HepG2 (cell line): ENCODE data around the gene OSBPL2. TPM values are rescaled to one million over a fixed set of nuclear protein-coding genes. Genes with fewer than 3 reads are reported as not detected.

Experiments
- FOXC1 ChIP-seq: sonication (generic); formaldehyde crosslinking; IDR thresholded peaks from 2 replicates; pipeline ENCODE4 v1.8.0; 2022; ENCODE audit warnings: mild to moderate bottlenecking, missing genetic modification reagents, borderline replicate concordance
- GLI4 ChIP-seq: sonication (generic); formaldehyde crosslinking; IDR thresholded peaks from 2 replicates; pipeline ENCODE4 v1.5.1; 2020; ENCODE audit warnings: missing genetic modification reagents, mild to moderate bottlenecking, moderate library complexity, borderline replicate concordance
- JUN ChIP-seq: sonication (generic); formaldehyde crosslinking; IDR thresholded peaks from 2 replicates; pipeline ENCODE4 v1.4.0; 2020; ENCODE audit warnings: mild to moderate bottlenecking, missing genetic modification reagents
- MAF1 ChIP-seq: sonication (generic); formaldehyde crosslinking; IDR thresholded peaks from 2 replicates; pipeline ENCODE4 v1.5.0; 2020; ENCODE audit warnings: missing genetic modification reagents, borderline replicate concordance
- NFIC ChIP-seq: IDR thresholded peaks from 2 replicates; pipeline ENCODE4 v1.6.1; 2012; ENCODE audit warnings: mild to moderate bottlenecking, low read length, inconsistent platforms
- RARA ChIP-seq: IDR thresholded peaks from 2 replicates; pipeline ENCODE4 v1.6.1; 2016; ENCODE audit warnings: missing genetic modification reagents, missing compliant biosample characterization
- SNAI1 ChIP-seq: sonication (generic); formaldehyde crosslinking; IDR thresholded peaks from 2 replicates; pipeline ENCODE4 v1.5.0; 2020; ENCODE audit warnings: mild to moderate bottlenecking, missing genetic modification reagents, borderline replicate concordance
- TGIF2 ChIP-seq: IDR thresholded peaks from 2 replicates; pipeline ENCODE4 v1.6.1; 2016; ENCODE audit warnings: control low read depth, missing compliant biosample characterization
- ZNF17 ChIP-seq: sonication (generic); formaldehyde crosslinking; IDR thresholded peaks from 2 replicates; pipeline ENCODE4 v1.5.0; 2020; ENCODE audit warnings: mild to moderate bottlenecking, missing genetic modification reagents
- ZNF543 ChIP-seq: sonication (generic); formaldehyde crosslinking; IDR thresholded peaks from 2 replicates; pipeline ENCODE4 v1.4.0; 2020; ENCODE audit warnings: mild to moderate bottlenecking, missing genetic modification reagents
- ZNF879 ChIP-seq: sonication (generic); formaldehyde crosslinking; IDR thresholded peaks from 2 replicates; pipeline ENCODE4 v1.8.1; 2023; ENCODE audit warnings: missing genetic modification reagents
- polyA plus RNA-seq, 8 experiments: library from polyadenylated mRNA; depleted of rRNA in 3 of 8; stranded (reverse) in 7 of 8; unstranded in 1 of 8; fragments of >200 nt; fragmentation: Illumina TruSeq in 4 of 8; extraction: Trizol in 4 of 8; gene quantifications; 2 replicates each; pipeline versions ENCODE4 v1.2.1 to v1.2.3, GENCODE V29; 2011 to 2016; ENCODE audit warnings: low read depth in 4 of 8, missing spikeins in 1 of 8, mixed read lengths in 1 of 8; ENCODE audit not compliant: insufficient read depth in 1 of 8
- total RNA-seq, 5 experiments: library from RNA; depleted of rRNA; stranded (reverse); fragments of >200 nt; fragmentation: Illumina TruSeq; extraction: Trizol; gene quantifications; 2 replicates each; pipeline ENCODE4 v1.2.3, GENCODE V29; 2016; ENCODE audit warnings: low read depth in 1 of 5
- TF ChIP-seq, protein P1 (sequence below): sonication (generic); formaldehyde crosslinking; IDR thresholded peaks from 2 replicates; pipeline ENCODE4 v1.8.0; 2022; ENCODE audit warnings: missing genetic modification reagents, mild to moderate bottlenecking, moderate library complexity, borderline replicate concordance
- TF ChIP-seq, protein P2 (sequence below): sonication (generic); formaldehyde crosslinking; IDR thresholded peaks from 2 replicates; pipeline ENCODE4 v1.4.0; 2020; ENCODE audit warnings: mild to moderate bottlenecking, missing genetic modification reagents
- TF ChIP-seq, protein P3 (sequence below): sonication (generic); formaldehyde crosslinking; IDR thresholded peaks from 2 replicates; pipeline ENCODE4 v1.8.1; 2022; ENCODE audit warnings: mild to moderate bottlenecking, missing genetic modification reagents
- TF ChIP-seq, protein P4 (sequence below): sonication (generic); formaldehyde crosslinking; IDR thresholded peaks from 2 replicates; pipeline ENCODE4 v1.5.1; 2020; ENCODE audit warnings: mild to moderate bottlenecking, missing genetic modification reagents, borderline replicate concordance
- TF ChIP-seq, protein P5 (sequence below): IDR thresholded peaks from 2 replicates; pipeline ENCODE4 v1.6.1; 2016; ENCODE audit warnings: control low read depth

Gene OSBPL2
- total and polyA plus RNA-seq, 2 of the 13 experiments (the other 11 are each of a cell fraction or from before 2014, with no cell fraction given), result 18.5 to 37.4 TPM

DNA sequence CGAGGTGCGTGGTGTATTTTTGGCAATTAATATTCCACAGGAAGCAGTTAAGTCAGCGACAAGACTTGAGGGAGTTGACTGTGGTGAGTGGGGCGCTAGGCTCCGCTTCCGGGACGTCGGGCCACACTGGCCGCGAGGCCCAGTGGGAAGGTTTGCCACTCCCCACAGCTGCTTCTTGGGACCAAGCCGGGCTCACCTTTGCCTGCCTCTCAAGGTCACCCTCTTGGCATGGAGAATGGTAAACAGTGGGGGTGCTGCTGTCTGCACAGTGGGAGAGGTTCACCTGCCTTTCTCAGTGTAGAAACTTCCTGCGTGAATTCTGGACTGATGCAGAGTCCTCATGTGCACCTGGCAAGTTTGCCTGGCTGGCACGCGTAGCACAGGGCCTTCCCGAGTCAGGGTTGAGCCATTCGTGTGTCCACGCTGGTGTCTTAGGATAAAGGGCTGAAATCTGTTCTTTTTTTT lies 6.4 kb downstream of the OSBPL2 start (continued):
- TF ChIP-seq ZNF17, result no peak
- TF ChIP-seq, protein P1, sequence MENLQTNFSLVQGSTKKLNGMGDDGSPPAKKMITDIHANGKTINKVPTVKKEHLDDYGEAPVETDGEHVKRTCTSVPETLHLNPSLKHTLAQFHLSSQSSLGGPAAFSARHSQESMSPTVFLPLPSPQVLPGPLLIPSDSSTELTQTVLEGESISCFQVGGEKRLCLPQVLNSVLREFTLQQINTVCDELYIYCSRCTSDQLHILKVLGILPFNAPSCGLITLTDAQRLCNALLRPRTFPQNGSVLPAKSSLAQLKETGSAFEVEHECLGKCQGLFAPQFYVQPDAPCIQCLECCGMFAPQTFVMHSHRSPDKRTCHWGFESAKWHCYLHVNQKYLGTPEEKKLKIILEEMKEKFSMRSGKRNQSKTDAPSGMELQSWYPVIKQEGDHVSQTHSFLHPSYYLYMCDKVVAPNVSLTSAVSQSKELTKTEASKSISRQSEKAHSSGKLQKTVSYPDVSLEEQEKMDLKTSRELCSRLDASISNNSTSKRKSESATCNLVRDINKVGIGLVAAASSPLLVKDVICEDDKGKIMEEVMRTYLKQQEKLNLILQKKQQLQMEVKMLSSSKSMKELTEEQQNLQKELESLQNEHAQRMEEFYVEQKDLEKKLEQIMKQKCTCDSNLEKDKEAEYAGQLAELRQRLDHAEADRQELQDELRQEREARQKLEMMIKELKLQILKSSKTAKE (CRISPR knock-in tag), result no peak
- no peak for TF ChIP-seq ZNF879 (CRISPR knock-in tag)
- TF ChIP-seq JUN (CRISPR knock-in tag), result no peak
- no peak for TF ChIP-seq NFIC
- TF ChIP-seq FOXC1 (CRISPR knock-in tag), result 0 out of 2 replicates have a peak, but pooled peaks have one; percentile 27
- TF ChIP-seq SNAI1 (CRISPR knock-in tag), result no peak
- TF ChIP-seq TGIF2 (CRISPR knock-in tag), result no peak
- TF ChIP-seq, protein P2, sequence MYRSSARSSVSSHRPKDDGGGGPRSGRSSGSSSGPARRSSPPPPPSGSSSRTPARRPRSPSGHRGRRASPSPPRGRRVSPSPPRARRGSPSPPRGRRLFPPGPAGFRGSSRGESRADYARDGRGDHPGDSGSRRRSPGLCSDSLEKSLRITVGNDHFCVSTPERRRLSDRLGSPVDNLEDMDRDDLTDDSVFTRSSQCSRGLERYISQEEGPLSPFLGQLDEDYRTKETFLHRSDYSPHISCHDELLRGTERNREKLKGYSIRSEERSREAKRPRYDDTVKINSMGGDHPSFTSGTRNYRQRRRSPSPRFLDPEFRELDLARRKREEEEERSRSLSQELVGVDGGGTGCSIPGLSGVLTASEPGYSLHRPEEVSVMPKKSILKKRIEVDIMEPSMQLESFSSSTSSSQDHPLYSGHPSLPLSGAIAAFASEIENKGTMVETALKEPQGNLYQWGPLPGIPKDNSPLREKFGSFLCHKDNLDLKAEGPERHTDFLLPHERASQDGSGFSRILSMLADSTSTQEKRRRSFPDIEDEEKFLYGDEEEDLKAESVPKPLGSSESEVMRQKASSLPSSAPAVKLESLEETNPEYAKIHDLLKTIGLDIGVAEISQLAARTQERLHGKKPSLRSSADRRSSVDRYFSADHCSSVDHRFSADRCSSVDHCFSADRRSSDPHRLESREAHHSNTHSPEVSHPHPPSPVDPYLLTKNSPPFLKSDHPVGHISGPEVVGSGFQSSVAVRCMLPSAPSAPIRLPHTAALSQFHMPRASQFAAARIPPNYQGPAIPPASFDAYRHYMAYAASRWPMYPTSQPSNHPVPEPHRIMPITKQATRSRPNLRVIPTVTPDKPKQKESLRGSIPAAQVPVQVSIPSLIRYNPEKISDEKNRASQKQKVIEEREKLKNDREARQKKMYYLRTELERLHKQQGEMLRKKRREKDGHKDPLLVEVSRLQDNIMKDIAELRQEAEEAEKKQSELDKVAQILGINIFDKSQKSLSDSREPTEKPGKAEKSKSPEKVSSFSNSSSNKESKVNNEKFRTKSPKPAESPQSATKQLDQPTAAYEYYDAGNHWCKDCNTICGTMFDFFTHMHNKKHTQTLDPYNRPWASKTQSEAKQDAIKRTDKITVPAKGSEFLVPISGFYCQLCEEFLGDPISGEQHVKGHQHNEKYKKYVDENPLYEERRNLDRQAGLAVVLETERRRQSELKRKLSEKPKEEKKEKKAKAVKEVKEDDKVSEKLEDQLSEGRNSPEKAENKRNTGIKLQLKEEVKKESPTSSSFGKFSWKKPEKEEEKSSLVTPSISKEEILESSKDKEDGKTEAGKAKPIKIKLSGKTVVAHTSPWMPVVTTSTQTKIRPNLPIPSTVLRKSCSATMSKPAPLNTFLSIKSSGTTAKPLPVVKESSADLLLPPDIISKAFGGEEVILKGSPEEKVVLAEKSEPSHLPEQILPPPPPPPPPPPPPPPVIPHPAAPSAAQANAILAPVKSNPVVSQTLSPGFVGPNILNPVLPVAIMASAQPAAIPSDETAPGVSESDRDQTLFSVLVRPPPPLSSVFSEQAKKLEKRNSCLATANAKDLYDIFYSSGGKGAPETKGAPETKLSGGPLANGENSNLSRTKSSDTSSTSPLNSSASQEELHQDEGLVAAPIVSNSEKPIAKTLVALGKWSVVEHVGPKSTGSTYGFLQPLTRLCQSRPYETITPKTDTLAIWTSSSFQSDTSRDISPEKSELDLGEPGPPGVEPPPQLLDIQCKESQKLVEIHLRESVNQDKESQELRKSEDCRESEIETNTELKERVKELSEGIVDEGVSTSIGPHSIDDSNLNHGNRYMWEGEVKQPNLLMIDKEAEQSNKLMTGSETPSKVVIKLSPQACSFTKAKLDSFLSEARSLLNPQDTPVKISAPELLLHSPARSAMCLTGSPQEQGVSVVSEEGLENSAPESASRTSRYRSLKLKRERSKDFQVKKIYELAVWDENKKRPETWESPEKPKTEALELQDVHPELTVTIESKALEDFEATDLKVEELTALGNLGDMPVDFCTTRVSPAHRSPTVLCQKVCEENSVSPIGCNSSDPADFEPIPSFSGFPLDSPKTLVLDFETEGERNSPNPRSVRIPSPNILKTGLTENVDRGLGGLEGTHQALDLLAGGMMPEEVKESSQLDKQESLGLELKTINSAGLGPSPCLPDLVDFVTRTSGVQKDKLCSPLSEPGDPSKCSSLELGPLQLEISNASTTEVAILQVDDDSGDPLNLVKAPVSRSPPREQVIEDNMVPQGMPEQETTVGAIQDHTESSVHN, result no peak
- TF ChIP-seq RARA (CRISPR knock-in tag), result peak; percentile 48
- TF ChIP-seq, protein P3, sequence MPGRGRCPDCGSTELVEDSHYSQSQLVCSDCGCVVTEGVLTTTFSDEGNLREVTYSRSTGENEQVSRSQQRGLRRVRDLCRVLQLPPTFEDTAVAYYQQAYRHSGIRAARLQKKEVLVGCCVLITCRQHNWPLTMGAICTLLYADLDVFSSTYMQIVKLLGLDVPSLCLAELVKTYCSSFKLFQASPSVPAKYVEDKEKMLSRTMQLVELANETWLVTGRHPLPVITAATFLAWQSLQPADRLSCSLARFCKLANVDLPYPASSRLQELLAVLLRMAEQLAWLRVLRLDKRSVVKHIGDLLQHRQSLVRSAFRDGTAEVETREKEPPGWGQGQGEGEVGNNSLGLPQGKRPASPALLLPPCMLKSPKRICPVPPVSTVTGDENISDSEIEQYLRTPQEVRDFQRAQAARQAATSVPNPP, result 0 out of 2 replicates have a peak, but pooled peaks have one; percentile 21
- no peak for TF ChIP-seq MAF1 (CRISPR knock-in tag)
- TF ChIP-seq ZNF543 (CRISPR knock-in tag), result no peak
- TF ChIP-seq GLI4 (CRISPR knock-in tag), result no peak
- TF ChIP-seq, protein P4, sequence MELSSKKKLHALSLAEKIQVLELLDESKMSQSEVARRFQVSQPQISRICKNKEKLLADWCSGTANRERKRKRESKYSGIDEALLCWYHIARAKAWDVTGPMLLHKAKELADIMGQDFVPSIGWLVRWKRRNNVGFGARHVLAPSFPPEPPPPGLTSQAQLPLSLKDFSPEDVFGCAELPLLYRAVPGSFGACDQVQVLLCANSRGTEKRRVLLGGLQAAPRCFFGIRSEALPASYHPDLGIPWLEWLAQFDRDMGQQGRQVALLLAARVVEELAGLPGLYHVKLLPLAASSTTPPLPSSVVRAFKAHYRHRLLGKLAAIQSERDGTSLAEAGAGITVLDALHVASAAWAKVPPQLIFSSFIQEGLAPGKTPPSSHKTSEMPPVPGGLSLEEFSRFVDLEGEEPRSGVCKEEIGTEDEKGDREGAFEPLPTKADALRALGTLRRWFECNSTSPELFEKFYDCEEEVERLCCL (CRISPR knock-in tag), result no peak
- TF ChIP-seq, protein P5, sequence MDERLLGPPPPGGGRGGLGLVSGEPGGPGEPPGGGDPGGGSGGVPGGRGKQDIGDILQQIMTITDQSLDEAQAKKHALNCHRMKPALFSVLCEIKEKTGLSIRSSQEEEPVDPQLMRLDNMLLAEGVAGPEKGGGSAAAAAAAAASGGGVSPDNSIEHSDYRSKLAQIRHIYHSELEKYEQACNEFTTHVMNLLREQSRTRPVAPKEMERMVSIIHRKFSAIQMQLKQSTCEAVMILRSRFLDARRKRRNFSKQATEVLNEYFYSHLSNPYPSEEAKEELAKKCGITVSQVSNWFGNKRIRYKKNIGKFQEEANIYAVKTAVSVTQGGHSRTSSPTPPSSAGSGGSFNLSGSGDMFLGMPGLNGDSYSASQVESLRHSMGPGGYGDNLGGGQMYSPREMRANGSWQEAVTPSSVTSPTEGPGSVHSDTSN, result no peak
